Right lobe of liver (tissue), 6 donors: Measurements from ENCODE around the gene TTC28. TPM values are rescaled to one million over a fixed set of nuclear protein-coding genes. Genes with fewer than 3 reads are reported as not detected.
"Not testable (repeated sequence)": the region's sequence is repeated elsewhere in the genome, so short reads cannot be mapped to it uniquely, and the experiment has no call there.

ENCODE experiments used
- ATAC-seq, 4 donors: fragments of 200-7000 bp; cut with Tn5 transposase; one replicate each; pipeline ENCODE4 v1.9.1; 2020; ENCODE audit warnings: mild to moderate bottlenecking in 4 of 4, moderate library complexity in 4 of 4
- DNase-seq, 3 donors: peaks; one replicate each; pipeline ENCODE4 v3.0.0-alpha.2; 2020
- H3K27ac ChIP-seq, 3 donors: fragments of 200-600 bp; one replicate each; pipeline ENCODE4 v1.8.0; 2022
- H3K27me3 ChIP-seq, 2 donors: fragments of 200-600 bp; one replicate each; pipeline ENCODE4 v1.8.0; 2022
- H3K36me3 ChIP-seq, 4 donors: fragments of 200-600 bp; sonication (generic) in 1 of 4; one replicate each; pipeline versions ENCODE4 v1.5.1 to v1.8.0; 2017 to 2022; ENCODE audit warnings: control low read depth in 1 of 4
- H3K4me1 ChIP-seq, 4 donors: fragments of 200-600 bp; sonication (generic) in 1 of 4; one replicate each; pipeline versions ENCODE4 v1.5.1 to v1.8.0; 2017 to 2022; ENCODE audit warnings: control low read depth in 1 of 4
- H3K4me3 ChIP-seq, 3 donors: fragments of 200-600 bp; one replicate each; pipeline ENCODE4 v1.8.0; 2022
- H3K9me3 ChIP-seq, 4 donors: fragments of 200-600 bp; sonication (generic) in 1 of 4; one replicate each; pipeline versions ENCODE4 v1.5.1 to v1.8.0; 2017 to 2022; ENCODE audit warnings: control low read depth in 1 of 4
- POLR2A ChIP-seq: fragments of 450-650 bp; IDR thresholded peaks from one replicate; pipeline ENCODE4 v1.6.1; 2017; ENCODE audit warnings: antibody characterized with exemption, mild to moderate bottlenecking
- WGBS: methylation state at CpG from one replicate; pipeline ENCODE4 v1.1.6; 2018; ENCODE audit warnings: low coverage, low lambda C conversion rate; ENCODE audit not compliant: insufficient coverage; ENCODE audit errors: missing lambda C conversion rate; 5-methylcytosine and 5-hydroxymethylcytosine counted together
- intact Hi-C, 2 donors: fragments of 100-400 bp; cut with DNase I; formaldehyde crosslinking; loops; one replicate each; pipeline versions ENCODE4 v1.11.2 to v1.14.1; 2022
- total RNA-seq, 6 experiments: library from RNA; depleted of rRNA in 2 of 6; stranded (reverse); fragments of >200 nt in 2 of 6; fragmentation: NEBNext Ultra II Directional in 3 of 6; extraction: Animal tissue kit (Norgen Biotek cat#: 25700) in 3 of 6; gene quantifications; one replicate each; pipeline versions ENCODE4 v1.1.0 to v1.2.4, GENCODE V29; 2016 to 2023
- TF ChIP-seq, protein P1 (sequence below), 4 donors: fragments of 200-600 bp in 3 of 4; fragments of 450-650 bp in 1 of 4; IDR thresholded peaks; one replicate each; pipeline versions ENCODE4 v1.5.1 to v1.8.0; 2016 to 2022; ENCODE audit warnings: antibody characterized with exemption in 4 of 4, mild to moderate bottlenecking in 2 of 4
- donor health status: DM: no; HTN: yes; CAD: no.
- donor health status: DM: no; HTN: no; CAD: no.
- donor health status: DM: no; HTN: no; CAD: no.
- donor health status: DM: no; HTN: yes; CAD: no.
- donor health status: DM: no; HTN: yes; CAD: no.

TTC28 gene
- total RNA-seq, 6 experiments from 2014 or later, result 9.4 to 38.3 (median 15.0) TPM

DNA sequence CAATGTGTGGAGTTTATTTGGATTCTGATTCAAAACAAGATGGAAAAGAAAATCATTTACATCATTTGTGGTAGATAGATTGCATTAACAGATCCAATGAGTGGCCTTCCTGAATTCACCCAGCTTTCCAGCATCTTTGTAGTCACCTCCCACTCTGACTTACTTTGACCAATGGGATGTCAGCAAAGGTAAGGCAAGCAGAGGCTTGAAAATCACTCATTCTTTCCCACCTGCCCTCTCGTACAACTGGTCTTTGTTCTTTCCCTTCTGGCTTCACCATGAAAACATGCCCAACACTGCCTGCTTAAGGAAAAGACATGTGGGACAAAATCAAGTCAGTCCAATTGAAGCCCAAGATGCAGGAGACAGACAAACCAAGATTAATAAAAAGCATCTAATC, 202.1 kb downstream of the TTC28 start:
- no peak for DNase-seq
- Histone ChIP-seq H3K27me3 (no peaks in the 10 kb centered on the region), H3K27ac (no peak overlapping the region), H3K4me1 (no peaks in the 10 kb centered on the region), H3K4me3 (no peak overlapping the region), H3K9me3 (no peaks in the 10 kb centered on the region), H3K36me3 (no peaks in the 10 kb centered on the region)
- TF ChIP-seq, protein P1, sequence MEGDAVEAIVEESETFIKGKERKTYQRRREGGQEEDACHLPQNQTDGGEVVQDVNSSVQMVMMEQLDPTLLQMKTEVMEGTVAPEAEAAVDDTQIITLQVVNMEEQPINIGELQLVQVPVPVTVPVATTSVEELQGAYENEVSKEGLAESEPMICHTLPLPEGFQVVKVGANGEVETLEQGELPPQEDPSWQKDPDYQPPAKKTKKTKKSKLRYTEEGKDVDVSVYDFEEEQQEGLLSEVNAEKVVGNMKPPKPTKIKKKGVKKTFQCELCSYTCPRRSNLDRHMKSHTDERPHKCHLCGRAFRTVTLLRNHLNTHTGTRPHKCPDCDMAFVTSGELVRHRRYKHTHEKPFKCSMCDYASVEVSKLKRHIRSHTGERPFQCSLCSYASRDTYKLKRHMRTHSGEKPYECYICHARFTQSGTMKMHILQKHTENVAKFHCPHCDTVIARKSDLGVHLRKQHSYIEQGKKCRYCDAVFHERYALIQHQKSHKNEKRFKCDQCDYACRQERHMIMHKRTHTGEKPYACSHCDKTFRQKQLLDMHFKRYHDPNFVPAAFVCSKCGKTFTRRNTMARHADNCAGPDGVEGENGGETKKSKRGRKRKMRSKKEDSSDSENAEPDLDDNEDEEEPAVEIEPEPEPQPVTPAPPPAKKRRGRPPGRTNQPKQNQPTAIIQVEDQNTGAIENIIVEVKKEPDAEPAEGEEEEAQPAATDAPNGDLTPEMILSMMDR (IDR thresholded peaks at IDR 0.05), result no peak
- no peak for TF ChIP-seq POLR2A
- 91% methylated on average over 1 of the region's 1 CpG for WGBS
- intact Hi-C loops, result no loop called here
- ATAC-seq, result no peak

DNA sequence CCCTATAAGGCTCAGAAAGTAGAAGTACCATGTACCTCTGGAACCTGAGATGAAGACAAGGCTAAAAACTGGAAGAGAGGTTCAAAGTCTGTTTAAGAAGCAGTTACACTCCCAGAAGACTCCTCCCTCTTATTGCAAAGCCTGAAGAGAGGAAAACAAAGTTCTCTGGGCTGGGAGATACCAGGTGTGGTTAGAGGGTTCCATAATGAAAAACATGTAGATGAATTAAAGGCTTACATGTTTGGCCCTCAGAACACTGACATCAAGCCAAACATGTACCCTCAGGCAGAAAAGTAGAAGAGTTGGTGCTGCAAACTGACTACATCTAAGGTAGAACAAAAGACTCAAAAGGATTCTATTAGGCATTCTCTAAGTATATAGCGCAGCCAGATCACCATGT, 205.3 kb downstream of the TTC28 start:
- no peak for DNase-seq
- 100% methylated on average over 1 of the region's 1 CpG for WGBS
- Histone ChIP-seq H3K27ac (no peak overlapping the region), H3K9me3 (no peaks in the 10 kb centered on the region), H3K4me3 (no peak overlapping the region), H3K36me3 (no peaks in the 10 kb centered on the region), H3K4me1 (no peaks in the 10 kb centered on the region), H3K27me3 (no peaks in the 10 kb centered on the region)
- TF ChIP-seq POLR2A, result no peak
- TF ChIP-seq, protein P1 (IDR thresholded peaks at IDR 0.05), result no peak
- ATAC-seq, result no peak
- intact Hi-C loops, result no loop called here

DNA sequence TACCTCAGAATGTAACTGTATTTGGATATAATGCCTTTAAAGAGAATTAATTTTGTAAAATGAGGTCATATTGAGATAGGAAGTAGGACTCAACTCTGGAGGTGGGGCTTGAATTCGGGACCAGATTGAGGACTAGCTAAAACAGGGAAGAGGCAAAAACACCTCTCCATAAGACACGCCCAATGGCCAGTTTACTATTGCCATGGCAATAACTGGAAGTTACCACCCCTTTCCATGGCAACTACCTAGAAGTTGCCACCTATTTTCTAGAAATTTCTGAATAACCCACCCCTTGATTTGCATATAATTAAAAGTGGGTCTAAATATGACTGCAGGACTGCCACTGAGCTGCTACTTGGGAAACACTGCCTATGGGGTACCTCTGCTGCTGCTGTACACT, 206.4 kb downstream of the TTC28 start:
- Histone ChIP-seq H3K4me1 (no peaks in the 10 kb centered on the region), H3K9me3 (no peaks in the 10 kb centered on the region), H3K4me3 (no peak overlapping the region), H3K36me3 (no peaks in the 10 kb centered on the region), H3K27ac (no peak overlapping the region), H3K27me3 (no peaks in the 10 kb centered on the region)
- intact Hi-C loops, result no loop called here
- no peak for TF ChIP-seq POLR2A
- TF ChIP-seq, protein P1 (IDR thresholded peaks at IDR 0.05), result no peak
- WGBS, result 92% methylated on average over 2 of the region's 2 CpGs
- no peak for DNase-seq
- no peak for ATAC-seq

DNA sequence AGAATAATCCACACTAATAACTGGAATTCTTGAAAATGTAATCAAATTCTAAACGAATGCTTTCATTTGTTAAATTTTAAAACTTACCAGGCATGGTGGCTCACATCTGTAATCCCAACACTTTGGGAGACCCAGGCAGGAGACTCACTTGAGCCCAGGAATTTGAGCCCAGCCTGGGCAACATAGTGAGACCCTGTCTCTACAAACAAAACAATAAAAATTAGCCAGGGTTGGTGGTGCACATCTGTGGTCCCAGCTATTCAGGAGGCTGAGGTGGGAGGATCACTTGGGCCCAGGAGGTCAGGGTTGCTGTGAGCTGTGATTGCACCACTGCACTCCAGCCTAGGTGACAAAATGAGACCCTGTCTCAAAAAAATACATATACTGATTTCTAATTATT, 212.6 kb downstream of the TTC28 start:
- H3K27ac ChIP-seq, H3K36me3 ChIP-seq, DNase-seq, intact Hi-C loops, H3K4me1 ChIP-seq, H3K4me3 ChIP-seq, ATAC-seq, H3K9me3 ChIP-seq, H3K27me3 ChIP-seq: not testable (repeated sequence)
- WGBS, result 76% methylated on average over 1 of the region's 1 CpG

DNA sequence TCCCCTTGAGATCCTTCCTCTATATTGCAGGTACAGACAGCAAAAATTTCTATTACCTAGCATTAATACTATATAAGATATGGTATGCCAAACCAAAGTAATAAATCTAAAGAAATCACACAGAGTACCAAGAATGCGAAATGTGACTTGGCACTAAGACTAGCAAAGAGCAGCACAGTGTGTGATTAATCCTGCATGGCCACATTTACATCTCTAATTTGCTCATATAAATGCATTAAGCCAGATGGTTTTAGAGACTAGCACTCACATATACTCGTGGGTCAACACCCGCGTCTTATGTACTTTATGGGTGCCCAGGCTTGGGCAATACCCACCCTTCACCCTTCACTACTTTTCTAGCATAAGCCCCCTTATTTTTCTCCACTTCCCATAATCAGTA, 213.2 kb downstream of the TTC28 start:
- ATAC-seq (no peak), DNase-seq (no peak)
- no peak for TF ChIP-seq POLR2A
- TF ChIP-seq, protein P1 (IDR thresholded peaks at IDR 0.05), result no peak
- 76% methylated on average over 4 of the region's 4 CpGs for WGBS
- Histone ChIP-seq H3K4me3 (no peak overlapping the region), H3K4me1 (no peaks in the 10 kb centered on the region), H3K27ac (no peak overlapping the region), H3K36me3 (no peaks in the 10 kb centered on the region), H3K9me3 (no peaks in the 10 kb centered on the region), H3K27me3 (no peaks in the 10 kb centered on the region)
- intact Hi-C loops, result no loop called here
